NCI-H2227 treated with DMSO at 0.1 percent for 48 hours (cell line): ENCODE results near the gene SLAMF7.
"Not testable (repeated sequence)": the region's sequence is repeated elsewhere in the genome, so short reads cannot be mapped to it uniquely, and the experiment has no call there.

Experiments
- DNase-seq: peaks from one replicate; lab custom pipeline; 2025; lab: John Stamatoyannopoulos, UW

SLAMF7 gene

DNA sequence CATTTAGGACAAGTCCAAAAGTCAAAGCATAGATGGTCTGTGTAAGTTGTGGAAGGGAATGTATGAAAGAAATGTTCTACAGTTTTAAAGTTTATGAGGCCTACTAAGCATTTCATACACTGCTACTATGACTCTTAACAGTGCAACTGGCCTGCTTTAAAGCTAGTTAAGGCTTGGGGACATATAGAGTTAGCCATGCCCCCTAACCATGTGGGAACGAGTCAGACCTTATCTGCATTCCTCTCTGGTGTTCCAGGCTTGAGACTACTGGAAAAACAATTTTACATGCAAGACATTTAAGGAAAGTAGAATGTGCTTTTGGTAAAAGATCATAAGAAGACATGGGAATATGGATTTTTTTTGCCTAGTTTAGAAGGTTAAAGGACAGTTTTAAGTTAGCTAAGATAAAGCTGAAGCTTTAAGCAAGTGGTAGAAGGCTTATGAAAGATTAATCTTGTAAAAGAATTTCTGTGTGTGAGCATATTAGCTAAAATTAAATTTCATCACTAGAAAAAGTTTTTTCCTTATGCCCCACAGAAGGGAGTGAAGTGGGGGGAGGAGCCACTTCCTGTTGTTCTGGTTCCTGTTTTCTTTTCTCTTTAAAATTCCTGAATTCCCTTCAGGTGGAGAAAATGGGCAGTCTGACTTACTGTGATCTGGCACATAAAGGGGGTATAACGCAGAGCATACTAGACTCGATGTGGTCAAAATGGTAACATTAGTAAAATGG lies 18.5 kb upstream of the SLAMF7 start:
- no peak for DNase-seq

DNA sequence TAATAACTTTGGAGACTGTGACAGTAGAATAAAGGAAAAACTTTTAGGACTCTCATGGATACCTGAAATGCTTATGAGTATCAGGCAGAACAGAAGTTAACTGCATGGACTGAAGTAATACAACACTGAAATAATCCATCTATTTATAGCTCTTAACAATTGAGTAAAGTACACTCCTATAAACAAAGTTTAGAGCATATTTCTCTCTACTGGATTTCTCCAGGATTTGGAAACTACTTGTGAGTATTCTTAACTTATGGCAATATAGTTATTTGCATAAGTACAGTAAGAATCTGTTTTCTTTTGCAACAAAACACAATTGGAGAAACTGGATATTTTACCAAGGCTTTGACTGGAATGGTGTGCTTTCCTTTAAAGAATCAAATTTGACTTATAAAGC lies 17.6 kb upstream of the SLAMF7 start:
- DNase-seq: no peak

DNA sequence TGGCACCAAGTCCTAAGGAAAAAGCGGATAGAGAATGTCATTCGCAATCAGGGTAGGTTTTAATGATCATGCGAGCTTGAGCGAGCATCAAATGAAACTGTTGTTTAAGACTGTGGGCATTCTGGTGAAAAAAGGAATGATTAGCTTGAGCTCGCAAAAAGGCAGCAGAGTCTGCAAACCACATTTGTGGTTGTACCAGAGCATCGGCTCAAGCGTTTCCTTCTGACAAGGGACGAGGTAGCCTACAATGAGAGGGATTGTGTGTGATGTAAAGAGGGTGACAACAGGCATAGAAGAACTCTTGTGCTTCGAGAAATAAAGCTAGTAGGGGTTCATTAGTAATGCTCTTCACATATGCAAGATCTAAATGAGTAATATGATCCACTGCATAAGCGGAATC lies 16.3 kb upstream of the SLAMF7 start:
- no peak for DNase-seq

DNA sequence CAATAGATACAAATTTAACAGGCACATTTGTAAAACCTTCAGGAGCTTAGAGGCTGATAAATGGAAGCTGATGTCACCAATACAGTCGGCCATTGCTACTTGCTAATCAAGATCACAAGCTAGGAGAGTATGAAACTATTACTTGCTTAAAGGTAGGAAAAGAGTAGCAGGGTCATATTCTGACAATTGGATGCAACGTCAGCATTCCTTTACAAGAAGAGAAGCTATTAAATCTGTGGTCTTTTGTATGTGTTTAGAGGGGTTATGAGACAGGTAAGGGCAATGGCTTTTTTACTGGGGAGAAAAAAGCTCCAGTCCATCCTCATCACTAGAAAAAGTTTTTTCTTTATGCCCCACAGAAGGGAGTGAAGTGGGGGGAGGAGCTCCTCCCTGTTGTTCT lies 15.7 kb upstream of the SLAMF7 start:
- DNase-seq: no peak

DNA sequence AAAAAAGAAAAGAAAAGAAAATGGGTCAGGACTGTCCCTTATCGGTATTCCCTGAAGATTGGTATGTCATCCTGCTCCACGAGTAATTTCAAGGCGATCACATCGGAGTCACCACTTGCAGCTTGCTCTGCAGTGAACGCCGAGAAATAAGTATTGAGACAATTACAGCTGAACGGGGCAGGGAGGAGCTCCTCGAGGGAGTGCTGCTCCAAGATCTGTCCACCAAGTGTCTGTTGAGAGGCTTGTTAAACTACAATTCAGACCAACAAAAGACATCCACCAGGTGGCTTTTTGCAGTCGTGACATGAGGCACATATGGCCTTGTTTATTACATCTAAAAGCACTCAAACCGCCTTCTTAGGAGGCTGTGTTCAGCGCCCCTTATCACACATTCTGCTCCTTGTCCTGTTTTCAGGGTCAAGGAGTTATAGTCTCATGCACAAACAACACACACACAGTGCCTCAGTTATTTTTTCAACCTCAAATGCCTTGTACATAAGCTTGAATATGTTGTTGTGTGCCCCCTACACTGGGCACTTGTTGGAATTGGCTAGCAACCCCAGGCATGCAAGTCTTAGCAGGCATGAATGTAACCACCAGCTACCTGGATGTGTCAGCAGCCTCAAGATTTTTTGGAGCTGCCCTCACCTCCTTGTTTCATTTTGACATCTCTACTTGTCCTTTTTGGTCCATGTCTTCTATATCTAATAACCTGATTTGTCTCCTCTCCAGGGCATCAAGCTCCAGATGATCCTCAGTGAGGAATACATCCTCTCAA lies 14.4 kb upstream of the SLAMF7 start:
- DNase-seq: peak; percentile 15

DNA sequence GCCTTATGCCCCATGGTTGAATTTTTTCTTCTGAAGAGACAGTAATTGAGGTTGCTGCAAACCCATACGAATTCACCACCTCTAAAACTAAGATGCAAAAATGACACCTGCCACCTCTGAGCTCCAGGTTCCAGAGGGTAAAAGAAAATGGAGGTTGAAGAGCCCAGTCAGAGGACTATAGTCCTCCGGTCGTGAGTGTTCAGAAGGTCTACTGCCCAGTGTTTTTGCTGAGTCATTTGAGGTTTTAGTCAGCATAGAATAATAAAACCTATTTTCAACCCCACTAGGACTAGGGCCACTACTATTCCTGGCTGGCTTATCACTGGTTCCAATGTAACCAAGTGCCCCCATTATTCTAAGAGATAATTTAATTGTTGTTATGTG lies 12.9 kb upstream of the SLAMF7 start:
- DNase-seq: no peak

DNA sequence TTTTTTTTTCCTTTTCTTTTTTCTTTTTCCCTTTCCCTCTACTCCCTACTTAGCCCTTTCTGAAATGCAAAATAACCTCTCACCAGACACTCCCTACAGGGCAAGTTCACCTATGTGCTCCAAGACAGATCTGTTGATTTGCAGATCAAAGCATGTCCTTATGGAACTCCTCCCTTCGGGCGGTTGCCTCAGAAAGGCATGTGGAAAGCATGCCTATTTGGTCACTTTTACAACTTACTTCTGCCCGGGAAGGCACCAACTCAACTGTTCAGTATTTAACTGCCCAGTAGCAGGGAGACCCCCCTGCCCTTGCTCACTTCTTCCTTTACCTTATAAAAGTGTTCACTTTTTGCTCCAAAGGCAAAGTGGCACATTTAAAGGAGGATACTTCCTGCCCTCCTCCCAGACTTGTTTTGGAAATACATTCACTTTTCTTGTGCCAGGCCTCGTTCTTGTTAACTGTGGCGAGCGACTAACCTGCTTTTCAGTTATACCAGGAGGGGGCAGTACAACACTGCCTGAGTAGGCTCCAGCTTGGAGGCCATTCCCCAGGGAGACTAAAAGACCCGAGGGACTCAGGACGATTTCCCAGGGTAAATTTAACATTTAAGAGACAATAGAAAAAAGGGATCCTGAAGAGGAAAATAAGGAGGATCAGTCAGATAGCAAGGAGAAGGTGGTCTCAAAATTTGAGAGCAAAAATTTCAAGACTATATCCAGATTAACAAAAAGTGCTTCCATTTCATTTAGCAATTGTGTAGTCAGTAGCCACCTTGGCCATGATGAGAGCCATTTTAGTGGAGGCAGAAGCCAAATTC lies 12.3 kb upstream of the SLAMF7 start:
- peak; percentile 44 for DNase-seq

DNA sequence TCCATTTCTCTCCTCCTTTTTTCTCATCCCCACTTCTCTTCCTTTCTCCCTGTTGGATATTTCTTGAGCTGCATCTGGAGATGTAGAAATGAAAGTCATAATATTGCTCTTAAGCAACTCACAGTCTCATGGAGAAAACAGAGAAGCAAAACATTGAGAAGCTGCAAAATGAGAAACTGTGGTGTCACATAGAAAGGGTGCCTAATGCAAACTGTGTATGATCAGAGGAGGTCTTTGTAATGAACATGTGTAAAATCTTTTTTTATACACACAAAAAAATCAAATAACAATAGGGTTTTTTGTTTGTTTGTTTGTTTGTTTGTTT lies 11.8 kb upstream of the SLAMF7 start:
- DNase-seq: no peak

DNA sequence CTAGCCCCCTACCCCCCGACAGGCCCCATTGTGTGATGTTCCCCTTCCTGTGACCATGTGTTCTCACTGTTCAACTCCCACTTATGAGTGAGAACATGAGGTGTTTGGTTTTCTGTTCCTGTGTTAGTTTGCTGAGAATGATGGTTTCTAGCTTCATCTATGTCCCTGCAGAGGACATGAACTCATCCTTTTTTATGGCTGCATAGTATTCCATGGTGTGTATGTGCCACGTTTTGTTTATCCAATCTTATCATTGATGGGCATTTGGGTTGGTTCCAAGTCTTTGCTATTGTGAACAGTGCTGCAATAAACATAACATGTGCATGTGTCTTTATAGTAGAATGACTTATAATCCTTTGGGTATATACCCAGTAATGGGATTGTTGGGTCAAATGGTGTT lies 7.5 kb upstream of the SLAMF7 start:
- not testable (repeated sequence) for DNase-seq

DNA sequence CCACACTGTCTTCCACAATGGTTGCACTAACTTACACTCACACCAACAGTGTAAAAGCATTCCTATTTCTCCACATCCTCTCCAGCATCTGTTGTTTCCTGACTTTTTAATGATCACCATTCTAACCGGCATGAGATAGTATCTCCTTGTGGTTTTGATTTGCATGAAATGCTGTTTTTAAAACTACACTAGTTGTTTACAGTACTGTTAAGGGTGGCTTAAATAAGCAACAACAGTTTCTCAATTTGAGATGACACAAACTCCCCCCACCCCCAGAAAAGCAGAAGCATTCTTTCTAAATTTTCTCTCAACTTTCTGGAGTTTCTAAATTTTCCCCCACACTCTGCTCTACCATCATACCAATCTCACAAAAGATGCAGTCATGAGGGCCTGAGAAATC lies 7.1 kb upstream of the SLAMF7 start:
- DNase-seq: no peak

DNA sequence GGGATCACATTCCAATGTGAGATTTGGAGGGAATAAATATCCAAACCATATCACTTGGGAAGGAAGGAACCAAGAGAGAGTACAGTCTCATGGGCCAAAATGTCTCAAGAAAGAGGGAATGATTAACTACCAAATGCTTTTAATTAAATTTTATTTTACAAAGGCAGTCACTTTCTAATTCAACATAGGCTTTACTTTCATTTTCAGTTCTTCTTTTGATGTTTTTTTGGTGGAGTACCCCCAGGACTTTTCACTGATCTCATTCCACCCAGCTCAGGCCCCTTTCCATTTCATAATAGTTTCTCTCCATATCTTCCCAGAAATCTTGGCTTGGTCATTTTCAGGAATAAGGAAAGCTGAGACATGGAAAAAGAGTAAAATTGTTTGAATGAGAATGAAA lies 5.1 kb upstream of the SLAMF7 start:
- no peak for DNase-seq

DNA sequence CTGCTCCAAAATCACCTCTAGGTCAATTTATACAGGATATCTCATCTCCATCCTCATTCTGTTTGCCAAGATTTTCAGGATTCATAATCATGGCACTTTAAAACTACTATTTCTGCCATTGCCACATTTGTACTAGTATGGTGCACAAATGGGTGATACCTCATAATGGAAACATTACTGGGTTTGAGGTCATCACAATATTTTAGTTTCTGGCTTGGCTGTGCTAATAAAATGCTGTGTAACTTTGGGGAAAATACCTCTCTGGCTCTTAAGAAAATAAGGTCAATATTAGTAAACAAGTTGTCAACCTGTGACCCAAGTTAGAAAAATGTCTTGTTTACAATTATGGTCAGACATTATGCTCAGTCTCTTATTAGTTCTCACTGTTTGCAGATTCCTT lies 4.7 kb upstream of the SLAMF7 start:
- no peak for DNase-seq

DNA sequence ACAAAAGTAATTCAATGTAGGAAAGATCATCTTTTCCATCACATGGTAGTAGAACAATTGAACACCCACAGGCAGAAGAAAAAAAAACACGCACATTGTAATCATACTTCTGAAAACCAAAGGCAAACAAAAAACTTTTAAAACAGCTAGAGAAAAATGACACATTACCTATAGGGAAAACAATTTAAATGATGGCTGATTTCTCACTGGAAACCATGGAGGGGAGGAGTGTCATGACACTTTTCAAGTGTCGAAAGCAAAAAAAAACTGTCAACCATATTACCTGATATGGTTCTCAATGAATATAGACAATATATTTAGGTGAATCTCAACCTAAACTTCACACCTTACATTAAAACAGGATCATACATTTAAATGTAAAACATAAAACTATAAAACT lies 776 bp upstream of the SLAMF7 start:
- no peak for DNase-seq

DNA sequence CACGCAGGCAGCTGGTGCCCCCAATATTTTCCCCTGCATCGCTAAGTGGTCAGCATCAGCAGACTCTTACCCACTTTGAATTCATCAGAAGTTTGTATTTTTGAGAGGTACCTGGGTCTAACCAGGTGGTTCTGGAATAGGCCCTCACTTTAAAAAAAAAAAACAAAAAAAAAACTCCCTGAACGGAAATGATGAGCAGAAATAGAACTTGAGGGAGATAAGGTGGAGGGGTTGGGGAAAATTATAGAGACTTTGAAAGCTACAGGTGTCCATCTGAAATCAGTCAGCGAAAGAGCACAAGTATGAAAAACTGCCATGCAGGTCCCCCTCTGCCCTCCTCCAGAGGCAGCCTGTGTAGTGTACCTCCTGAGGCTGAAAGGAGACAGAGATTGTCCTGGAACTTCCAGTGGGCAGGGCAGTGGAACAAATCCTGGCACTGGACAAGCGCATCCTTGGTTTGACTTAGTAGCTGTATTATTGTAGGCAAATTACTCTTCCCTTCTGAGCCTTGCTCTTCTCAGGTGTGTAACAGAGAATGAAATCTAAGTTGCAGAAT lies 1.2 kb downstream of the SLAMF7 start:
- DNase-seq: no peak

DNA sequence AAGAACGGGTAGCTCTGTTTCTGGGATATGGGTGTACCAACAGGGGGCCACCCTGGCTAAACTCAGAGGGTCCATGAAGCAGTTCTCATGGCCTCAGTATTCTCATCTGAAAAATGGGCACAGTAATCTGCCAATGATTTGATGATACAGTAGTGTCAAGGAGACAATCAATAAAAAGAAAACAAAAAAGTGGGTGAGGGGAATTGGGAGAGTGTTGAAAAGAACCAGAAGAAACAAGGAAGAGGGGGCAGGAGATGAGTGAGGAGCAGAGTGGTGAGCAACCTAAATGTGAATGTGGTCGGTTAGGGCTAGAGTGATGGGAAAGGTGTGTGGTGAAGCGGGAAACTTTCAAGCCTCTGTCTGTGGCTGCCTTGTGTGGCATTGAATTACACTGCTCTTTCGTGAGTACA lies 2.0 kb downstream of the SLAMF7 start:
- no peak for DNase-seq

DNA sequence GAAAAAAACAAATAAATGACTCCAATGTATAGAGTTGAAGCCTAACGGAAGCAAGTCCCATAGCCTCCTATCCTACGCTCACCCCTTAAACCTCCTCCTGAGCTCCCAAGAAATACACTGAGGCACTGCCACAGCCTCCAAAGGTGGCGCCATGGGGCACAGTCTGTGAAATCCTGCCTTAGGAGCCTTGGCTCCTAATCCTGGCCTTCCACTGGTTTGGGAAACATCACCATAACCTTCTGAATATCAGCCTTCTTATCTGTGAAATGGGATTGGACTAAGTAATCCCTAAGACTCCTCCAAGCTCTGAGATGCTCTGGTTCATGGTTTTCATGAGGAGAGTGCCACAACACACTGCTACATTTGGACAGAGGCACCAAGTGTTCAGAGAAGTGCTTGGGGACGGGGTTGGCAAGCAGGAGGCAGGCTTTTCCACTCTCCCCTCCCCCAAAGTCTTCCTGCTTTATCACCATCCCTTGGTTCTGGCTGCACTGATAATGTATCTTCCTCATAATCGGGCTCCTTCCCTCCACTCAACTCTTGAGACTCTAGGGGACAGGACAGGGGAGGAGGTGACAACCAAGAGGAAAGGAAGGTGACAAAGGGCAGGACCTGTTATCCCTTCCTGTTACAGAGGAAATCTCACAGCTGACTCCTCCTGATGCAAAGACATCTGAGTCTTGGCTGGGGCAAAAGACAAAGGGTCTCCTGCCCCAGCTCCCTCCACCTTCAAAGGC lies 2.7 kb downstream of the SLAMF7 start:
- no peak for DNase-seq

DNA sequence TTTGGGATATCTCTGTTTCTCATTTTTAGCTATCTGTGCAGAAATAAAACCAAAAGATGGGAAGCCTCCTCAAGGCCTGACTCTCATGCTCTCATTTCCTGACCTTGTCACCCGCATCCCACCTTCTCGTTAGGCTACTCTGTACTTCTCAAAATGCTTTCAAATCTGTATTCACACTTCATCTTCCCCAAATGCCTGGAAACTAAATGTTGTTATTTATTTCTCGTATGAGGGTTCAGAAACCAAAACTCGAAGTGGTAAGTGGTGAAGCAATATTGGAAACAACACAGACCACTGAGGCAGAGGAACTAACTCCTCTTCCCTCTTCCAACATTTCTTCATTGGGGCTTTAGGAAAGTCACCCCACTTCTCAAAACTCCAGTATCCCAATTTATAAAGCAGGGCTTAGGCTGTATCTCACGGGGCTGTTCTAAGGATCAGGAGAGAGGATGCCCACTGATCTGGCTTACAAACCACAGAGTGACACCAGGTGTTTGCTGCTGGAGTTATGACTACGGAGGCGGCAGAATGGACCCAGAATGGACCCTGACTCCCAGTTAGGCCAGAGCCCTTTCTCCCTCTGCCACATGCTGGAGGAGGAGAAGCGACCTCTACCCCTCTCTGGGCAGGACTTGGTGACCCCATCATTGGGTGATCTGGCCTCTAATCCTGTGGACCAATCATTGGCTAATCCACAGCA lies 3.5 kb downstream of the SLAMF7 start:
- no peak for DNase-seq

DNA sequence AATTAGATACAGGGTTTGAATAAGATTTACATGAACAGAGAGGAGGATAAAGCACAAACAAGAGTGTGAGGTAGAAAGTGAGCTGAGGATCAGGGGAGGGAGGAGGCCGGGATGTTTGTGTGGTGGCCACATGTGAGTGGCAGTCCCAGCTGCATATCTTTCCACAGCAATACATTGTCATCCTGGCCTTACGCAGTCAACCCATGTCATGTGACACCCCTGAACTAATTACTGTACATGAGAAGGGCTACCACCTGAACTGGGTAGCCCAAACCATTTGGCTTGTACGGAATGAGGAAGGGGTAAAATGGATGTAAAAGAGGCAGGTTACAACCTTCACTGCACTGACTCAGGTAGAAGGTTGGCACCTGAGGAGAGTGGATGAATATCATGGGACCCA lies 4.2 kb downstream of the SLAMF7 start:
- no peak for DNase-seq

DNA sequence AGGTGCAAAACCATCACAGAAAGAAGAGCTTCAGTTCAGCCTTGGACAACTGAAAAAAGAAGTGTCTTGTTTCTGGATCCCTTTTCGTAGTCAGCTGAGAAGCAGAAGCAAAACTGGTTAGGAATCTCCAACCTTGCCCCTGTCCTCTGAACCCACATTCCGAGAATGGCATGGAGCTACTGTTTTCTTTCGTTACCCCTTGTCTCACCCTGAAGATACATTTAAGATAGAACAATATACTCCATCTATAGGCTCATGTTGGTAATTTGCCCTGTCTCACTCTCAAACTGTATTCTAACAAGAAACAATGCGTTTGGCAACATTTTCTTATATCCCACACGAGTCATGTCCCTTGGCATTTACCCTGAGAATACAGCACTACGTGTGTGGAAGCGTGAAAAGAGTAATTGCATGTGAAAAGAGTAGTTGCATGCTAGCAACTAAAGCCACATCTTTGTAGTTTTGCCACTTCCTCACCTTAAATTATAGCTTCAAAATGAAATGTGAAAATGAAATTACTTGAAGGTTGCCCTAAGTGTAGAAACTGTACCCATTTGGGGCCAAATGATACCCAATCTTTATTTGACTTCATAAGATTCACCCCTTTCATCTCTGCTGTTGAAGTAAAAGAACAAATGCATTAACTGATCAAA lies 5.3 kb downstream of the SLAMF7 start:
- no peak for DNase-seq

DNA sequence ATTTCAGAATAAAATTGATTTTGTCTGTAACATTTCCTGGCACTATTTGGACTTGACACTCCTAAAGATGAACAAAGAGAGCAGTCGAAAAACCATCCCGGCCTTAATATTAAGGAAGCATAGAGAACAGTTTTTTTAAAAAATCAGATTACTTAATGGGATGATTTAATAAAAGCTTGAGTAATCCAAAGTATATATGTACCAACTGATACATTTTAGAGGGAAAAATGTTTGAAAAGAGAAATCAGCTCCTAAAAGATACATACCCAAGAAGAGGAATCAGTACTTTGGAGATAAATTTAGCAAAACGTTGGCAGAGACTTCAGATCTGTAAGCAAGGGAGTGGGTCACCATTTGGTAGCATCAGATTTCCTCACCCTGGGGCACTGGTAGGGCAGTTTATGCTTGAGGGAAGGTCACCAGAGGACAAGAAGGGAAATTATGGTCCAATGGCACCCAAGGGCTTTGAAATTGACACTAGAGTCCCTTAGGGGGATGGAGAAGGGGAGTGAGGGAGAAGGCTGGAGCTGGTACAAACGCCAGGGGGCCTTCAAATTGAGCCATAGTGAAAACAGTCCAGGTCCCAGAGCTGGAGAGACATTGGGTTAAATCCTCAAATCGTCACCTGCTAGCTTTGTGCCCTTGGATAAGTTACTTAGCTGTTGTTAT lies 5.9 kb downstream of the SLAMF7 start:
- DNase-seq: no peak
